ENCODE measurements around the gene CAPZB.

CAPZB gene

DNA sequence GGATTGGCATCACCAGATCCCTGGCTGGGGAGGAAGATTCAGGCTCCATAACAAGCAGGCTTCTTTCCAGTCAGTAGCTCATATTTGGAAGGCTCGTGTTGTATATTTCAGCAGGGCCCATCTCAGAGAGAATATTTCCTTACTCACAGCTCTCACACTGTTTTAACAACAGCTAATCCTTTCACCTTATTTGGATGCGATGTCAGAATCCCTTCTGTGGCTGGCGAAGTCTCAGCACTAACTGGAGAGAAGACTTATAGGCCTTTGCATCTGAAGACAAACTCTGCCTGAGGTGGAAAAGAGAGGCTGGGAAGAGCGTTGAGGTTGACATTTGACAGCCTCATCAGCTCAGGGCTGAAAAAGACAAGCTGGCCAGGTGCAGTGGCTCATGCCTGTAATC, 47.2 kb upstream of the CAPZB start:
- Histone ChIP-seq H2AFZ (ENCODE audit: low read length) (no peak overlapping the region), H3K9me2 (replicated peaks; ENCODE audit: insufficient read depth, low read length) (no peaks in the 10 kb centered on the region), H3K9me3 (replicated peaks; ENCODE audit: insufficient read depth, low read length) (no peaks in the 10 kb centered on the region), H3K27ac (ENCODE audit: low read length) (no peak overlapping the region), H3K9ac (ENCODE audit: low read length) (no peak overlapping the region), H3K4me2 (ENCODE audit: low read depth, low read length) (no peak overlapping the region), H3K79me2 (ENCODE audit: low read length) (no peaks in the 10 kb centered on the region), H3K4me3 (ENCODE audit: low read length) (no peak overlapping the region), H3F3A (ENCODE audit: insufficient read depth, low read length) (no peaks in the 10 kb centered on the region), H3K27me3 (replicated peaks; ENCODE audit: insufficient read depth, low read length) (no peaks in the 10 kb centered on the region), H4K20me1 (ENCODE audit: insufficient read depth, low read length) (no peaks in the 10 kb centered on the region), H3K36me3 (replicated peaks; ENCODE audit: insufficient read depth, low read length) (no peaks in the 10 kb centered on the region), H3K4me1 (ENCODE audit: low read length) (no peaks in the 10 kb centered on the region)
- no peak for DNase-seq
- no peak for TF ChIP-seq EZH2phosphoT487 (IDR thresholded peaks at IDR 0.05; ENCODE audit: low read length)

DNA sequence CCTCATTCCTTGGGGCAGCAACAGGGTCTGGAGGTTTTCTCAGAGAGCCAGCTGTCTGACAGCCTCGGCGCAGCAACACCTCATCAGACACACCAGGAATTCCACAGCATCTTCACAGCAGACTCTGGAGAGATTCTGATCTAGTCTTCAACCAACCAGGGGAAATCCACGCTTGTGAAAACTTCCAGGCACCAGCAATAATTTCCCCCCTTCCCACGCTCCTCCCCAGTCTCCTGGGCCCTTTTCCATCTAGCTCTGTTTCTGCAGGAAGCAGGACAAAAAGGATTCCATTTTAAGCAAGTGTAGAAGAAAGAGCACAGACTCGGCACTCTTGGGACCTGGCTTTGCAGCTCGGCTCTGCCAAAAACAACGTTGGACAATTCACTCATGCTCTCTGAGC, 44.3 kb upstream of the CAPZB start:
- Histone ChIP-seq H3K4me3 (ENCODE audit: low read length) (no peak overlapping the region), H3K27me3 (replicated peaks; ENCODE audit: insufficient read depth, low read length) (no peaks in the 10 kb centered on the region), H3K9me3 (replicated peaks; ENCODE audit: insufficient read depth, low read length) (no peaks in the 10 kb centered on the region), H3K9ac (ENCODE audit: low read length) (no peak overlapping the region), H3K36me3 (replicated peaks; ENCODE audit: insufficient read depth, low read length) (no peaks in the 10 kb centered on the region), H3K27ac (ENCODE audit: low read length) (no peak overlapping the region), H3K79me2 (ENCODE audit: low read length) (no peaks in the 10 kb centered on the region), H3K4me2 (ENCODE audit: low read depth, low read length) (no peak overlapping the region), H4K20me1 (ENCODE audit: insufficient read depth, low read length) (no peaks in the 10 kb centered on the region), H2AFZ (ENCODE audit: low read length) (no peak overlapping the region), H3K9me2 (replicated peaks; ENCODE audit: insufficient read depth, low read length) (no peaks in the 10 kb centered on the region), H3F3A (ENCODE audit: insufficient read depth, low read length) (no peaks in the 10 kb centered on the region), H3K4me1 (ENCODE audit: low read length) (no peaks in the 10 kb centered on the region)
- TF ChIP-seq EZH2phosphoT487 (IDR thresholded peaks at IDR 0.05; ENCODE audit: low read length) (no peak), EZH2 (optimal IDR thresholded peaks at IDR 0.05; ENCODE audit: low read depth, low read length) (no peak), CTCF (IDR thresholded peaks at IDR 0.05; ENCODE audit: low read length) (no peak)
- no peak for DNase-seq

DNA sequence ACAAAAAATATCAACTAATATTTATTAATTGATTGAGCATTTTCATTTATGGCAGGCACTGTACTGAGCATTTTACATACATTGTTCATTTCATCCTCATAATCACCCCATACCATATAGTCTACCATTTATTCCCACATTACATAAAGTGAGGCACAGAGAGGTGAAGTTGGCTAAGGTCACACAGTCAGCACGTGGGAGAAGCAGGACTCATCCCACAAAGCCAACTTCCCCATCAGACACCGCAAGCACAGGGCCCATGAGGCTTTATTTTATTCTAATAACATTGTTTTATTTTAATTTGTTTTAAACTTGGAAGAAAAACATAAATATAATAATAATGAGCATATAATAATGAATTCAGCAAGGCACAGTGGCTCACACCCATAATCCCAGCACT, 43.1 kb upstream of the CAPZB start:
- H3K27me3 ChIP-seq (replicated peaks; ENCODE audit: insufficient read depth, low read length): no peaks in the 10 kb centered on the region
- no peaks in the 10 kb centered on the region for H3K9me2 ChIP-seq (replicated peaks; ENCODE audit: insufficient read depth, low read length)
- no peak overlapping the region for H3K9ac ChIP-seq (ENCODE audit: low read length)
- no peak overlapping the region for H3K27ac ChIP-seq (ENCODE audit: low read length)
- H3F3A ChIP-seq (ENCODE audit: insufficient read depth, low read length): no peaks in the 10 kb centered on the region
- H3K79me2 ChIP-seq (ENCODE audit: low read length): no peaks in the 10 kb centered on the region
- no peaks in the 10 kb centered on the region for H4K20me1 ChIP-seq (ENCODE audit: insufficient read depth, low read length)
- H2AFZ ChIP-seq (ENCODE audit: low read length): no peak overlapping the region
- no peaks in the 10 kb centered on the region for H3K4me1 ChIP-seq (ENCODE audit: low read length)
- H3K36me3 ChIP-seq (replicated peaks; ENCODE audit: insufficient read depth, low read length): no peaks in the 10 kb centered on the region
- no peak overlapping the region for H3K4me2 ChIP-seq (ENCODE audit: low read depth, low read length)
- no peak for DNase-seq
- H3K9me3 ChIP-seq (replicated peaks; ENCODE audit: insufficient read depth, low read length): no peaks in the 10 kb centered on the region
- H3K4me3 ChIP-seq (ENCODE audit: low read length): no peak overlapping the region
- no peak for TF ChIP-seq EZH2 (optimal IDR thresholded peaks at IDR 0.05; ENCODE audit: low read depth, low read length)
- no peak for TF ChIP-seq EZH2phosphoT487 (IDR thresholded peaks at IDR 0.05; ENCODE audit: low read length)
- no peak for TF ChIP-seq CTCF (IDR thresholded peaks at IDR 0.05; ENCODE audit: low read length)

- Histone ChIP-seq H4K20me1 (ENCODE audit: insufficient read depth, low read length) (no peaks in the 10 kb centered on the region), H2AFZ (ENCODE audit: low read length) (no peak overlapping the region), H3F3A (ENCODE audit: insufficient read depth, low read length) (no peaks in the 10 kb centered on the region)
These were observed 40.5 kb upstream of the CAPZB start for GRCh38 chr1:19525607-19526545.

More at GRCh38 chr1:19525607-19526545, 40.5 kb upstream of the CAPZB start:
- Histone ChIP-seq H3K27me3 (replicated peaks; ENCODE audit: insufficient read depth, low read length) (no peaks in the 10 kb centered on the region), H3K9me2 (replicated peaks; ENCODE audit: insufficient read depth, low read length) (no peaks in the 10 kb centered on the region), H3K27ac (ENCODE audit: low read length) (no peak overlapping the region), H3K4me3 (ENCODE audit: low read length) (no peak overlapping the region), H3K79me2 (ENCODE audit: low read length) (no peaks in the 10 kb centered on the region), H3K4me2 (ENCODE audit: low read depth, low read length) (no peak overlapping the region), H3K9me3 (replicated peaks; ENCODE audit: insufficient read depth, low read length) (no peaks in the 10 kb centered on the region), H3K4me1 (ENCODE audit: low read length) (no peaks in the 10 kb centered on the region), H3K9ac (ENCODE audit: low read length) (no peak overlapping the region), H3K36me3 (replicated peaks; ENCODE audit: insufficient read depth, low read length) (no peaks in the 10 kb centered on the region)
- no peak for DNase-seq
- TF ChIP-seq EZH2 (optimal IDR thresholded peaks at IDR 0.05; ENCODE audit: low read depth, low read length) (no peak), CTCF (IDR thresholded peaks at IDR 0.05; ENCODE audit: low read length) (no peak), EZH2phosphoT487 (IDR thresholded peaks at IDR 0.05; ENCODE audit: low read length) (no peak)
